ENCODE measurements around the gene CYSLTR2.

The CYSLTR2 gene

DNA sequence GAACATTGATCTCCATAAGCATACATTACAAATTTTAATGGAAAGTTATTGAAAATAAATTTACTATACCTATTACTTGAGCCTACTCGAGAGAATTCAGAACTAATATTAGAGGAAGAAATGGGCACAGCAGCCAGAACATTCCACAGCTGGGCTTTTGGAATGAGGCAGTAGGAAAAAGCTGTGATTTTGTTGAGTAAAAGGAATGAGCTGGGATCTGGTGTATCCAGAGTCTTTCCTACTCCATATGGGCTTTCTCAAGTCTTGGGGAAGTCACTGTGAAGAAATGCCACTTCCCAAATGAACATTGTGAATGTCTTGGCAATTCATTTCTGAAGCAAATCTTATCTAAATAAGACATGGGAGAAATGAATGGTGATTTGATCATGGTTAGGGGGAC, 93.1 kb downstream of the CYSLTR2 start:
- DNase-seq = no peak

DNA sequence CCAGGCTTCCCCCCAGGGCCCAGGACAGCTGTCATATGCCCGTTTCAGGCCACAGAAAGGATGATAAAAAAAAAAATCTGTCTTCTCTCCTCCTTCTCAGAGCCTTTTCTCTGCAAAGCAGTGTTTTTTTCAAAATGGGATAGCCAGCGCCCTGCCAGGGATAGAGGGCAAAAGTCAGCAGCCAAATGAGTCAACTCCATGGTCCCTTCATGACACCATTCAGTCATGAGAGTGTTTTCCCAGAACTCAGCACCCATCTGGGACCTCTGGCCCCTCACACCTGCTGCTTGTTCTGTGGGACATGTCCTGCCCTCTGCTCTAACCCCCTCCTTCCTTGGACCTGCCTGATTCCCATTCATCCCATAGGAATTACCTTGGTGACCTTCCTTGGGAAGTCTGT, 95.0 kb downstream of the CYSLTR2 start:
- no peak for DNase-seq

- peak; percentile 37 for DNase-seq
Observed at GRCh38 chr13:48749144-48749543, 95.4 kb downstream of the CYSLTR2 start.

- peak; percentile 97 for DNase-seq
Observed at GRCh38 chr13:48749699-48750473, 96.2 kb downstream of the CYSLTR2 start.

- DNase-seq = no peak
Observed at GRCh38 chr13:48750588-48751383, 97.1 kb downstream of the CYSLTR2 start.

DNA sequence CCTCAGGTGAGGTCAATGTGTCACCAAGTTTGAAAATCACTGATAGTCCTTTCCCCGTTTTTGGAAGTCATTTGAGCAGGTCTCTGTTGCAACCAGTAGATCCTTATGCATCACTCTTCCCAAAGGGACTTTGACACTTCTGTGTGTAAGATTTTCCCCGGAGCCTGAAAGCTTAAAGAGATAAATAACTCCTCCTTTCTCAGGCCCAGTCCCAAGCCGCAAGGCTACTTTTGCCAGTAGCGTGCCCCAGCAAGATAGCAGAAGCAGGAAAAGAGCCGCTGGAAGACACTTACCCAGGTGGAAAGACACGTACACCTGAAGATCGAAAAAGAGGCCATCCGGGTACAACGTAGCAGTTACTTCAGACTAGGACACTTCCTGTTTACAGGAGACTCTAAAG, 106.9 kb downstream of the CYSLTR2 start:
- no peak for DNase-seq

All from fibroblast of skin of right quadriceps (primary cell).